Activated B cell treated with CpG ODN at 0.5 μM for 24 hours (primary cell): ENCODE measurements around the gene ADAMTS15. TPM values are rescaled to one million over a fixed set of nuclear protein-coding genes. Genes with fewer than 3 reads are reported as not detected.
"Not testable (repeated sequence)": the region's sequence is repeated elsewhere in the genome, so short reads cannot be mapped to it uniquely, and the experiment has no call there.

Experiments used
- ATAC-seq: fragments of 200-7000 bp; cut with Tn5 transposase; one replicate; pipeline ENCODE4 v1.10.0; 2021; ENCODE audit warnings: low read depth, mild to moderate bottlenecking, moderate library complexity
- CTCF ChIA-PET: fragments of 350-600 bp; sonication (Branson Sonifier 250); formaldehyde crosslinking; loops from one replicate; lab custom pipeline; 2021; ENCODE audit warnings: antibody characterized with exemption; lab: Charles Lee
- POLR2A ChIA-PET: fragments of 350-600 bp; sonication (Branson Sonifier 250); formaldehyde crosslinking; loops from one replicate; lab custom pipeline; 2021; ENCODE audit warnings: antibody characterized with exemption; lab: Charles Lee
- DNase-seq: peaks from one replicate; pipeline ENCODE4 v3.0.0; 2022
- H3K27ac Mint-ChIP-seq: one replicate; pipeline ENCODE4 v1.8.0; 2020; ENCODE audit warnings: mixed read lengths
- H3K27me3 Mint-ChIP-seq: one replicate; pipeline ENCODE4 v1.8.0; 2021; ENCODE audit warnings: mixed read lengths
- H3K36me3 Mint-ChIP-seq: one replicate; pipeline ENCODE4 v1.8.0; 2021; ENCODE audit warnings: low read depth, mixed read lengths
- H3K4me1 Mint-ChIP-seq: one replicate; pipeline ENCODE4 v1.8.0; 2021; ENCODE audit warnings: mixed read lengths
- H3K4me3 Mint-ChIP-seq: one replicate; pipeline ENCODE4 v1.8.0; 2020; ENCODE audit warnings: mild to moderate bottlenecking, mixed read lengths
- H3K9me3 Mint-ChIP-seq: one replicate; pipeline ENCODE4 v1.8.0; 2020; ENCODE audit warnings: mixed read lengths
- CTCF ChIP-seq: fragments of 200-600 bp; IDR thresholded peaks from one replicate; pipeline ENCODE4 v1.8.0; 2022; ENCODE audit warnings: antibody characterized with exemption, mild to moderate bottlenecking
- intact Hi-C: fragments of 100-400 bp; cut with micrococcal nuclease; formaldehyde crosslinking; loops from one replicate; pipeline ENCODE4 v1.15.1; 2024
- total RNA-seq: library from RNA; stranded (reverse); gene quantifications from 2 replicates; pipeline ENCODE4 v1.2.3, GENCODE V29; 2022

Gene ADAMTS15
- total RNA-seq, 1 donor from 2014 or later: not detected

- intact Hi-C loops: no loop called here
- Mint-ChIP-seq H3K36me3 (no peaks in the 10 kb centered on the region), H3K27ac (no peak overlapping the region), H3K27me3 (peaks cover 22% of the 10 kb centered on the region), H3K4me3 (no peak overlapping the region), H3K9me3 (no peaks in the 10 kb centered on the region), H3K4me1 (peaks cover 7% of the 10 kb centered on the region)
- ChIA-PET CTCF (interaction anchor here (1.2 to 5.9 kb wide), 3 partner anchors 112 to 428 kb away, joined by 4 to 118 read pairs (median 31); no protein-coding TSS in a partner anchor), POLR2A (no interaction called here)
- no peak for TF ChIP-seq CTCF
- DNase-seq (no peak), ATAC-seq (no peak)
Observed at GRCh38 chr11:130436171-130436570, 12.3 kb upstream of the ADAMTS15 start.

GRCh38 chr11:130437848-130438247 is 10.6 kb upstream of the ADAMTS15 start:
- DNase-seq: no peak
- H3K4me1 Mint-ChIP-seq: peaks cover 5% of the 10 kb centered on the region
- H3K4me3 Mint-ChIP-seq: no peak overlapping the region
- peaks cover 28% of the 10 kb centered on the region for H3K27me3 Mint-ChIP-seq
- no peak for ATAC-seq
- ChIA-PET CTCF (interaction anchor here (1.2 to 1.6 kb wide), 2 partner anchors 225 to 424 kb away, joined by 4 to 16 read pairs; no protein-coding TSS in a partner anchor), POLR2A (no interaction called here)
- no peaks in the 10 kb centered on the region for H3K36me3 Mint-ChIP-seq
- intact Hi-C loops: no loop called here
- H3K27ac Mint-ChIP-seq: no peak overlapping the region
- no peaks in the 10 kb centered on the region for H3K9me3 Mint-ChIP-seq
- TF ChIP-seq CTCF: no peak

- H3K4me3 Mint-ChIP-seq, POLR2A ChIA-PET, ATAC-seq: not testable (repeated sequence)
Observed at GRCh38 chr11:130438401-130439159, 9.9 kb upstream of the ADAMTS15 start.

GRCh38 chr11:130439160-130439519 is 9.3 kb upstream of the ADAMTS15 start:
- DNase-seq (no peak), ATAC-seq (no peak)
- Mint-ChIP-seq H3K9me3 (no peaks in the 10 kb centered on the region), H3K4me1 (peaks cover 5% of the 10 kb centered on the region), H3K27me3 (peaks cover 30% of the 10 kb centered on the region), H3K4me3 (no peak overlapping the region), H3K27ac (no peak overlapping the region), H3K36me3 (no peaks in the 10 kb centered on the region)
- no peak for TF ChIP-seq CTCF
- intact Hi-C loops: no loop called here
- POLR2A ChIA-PET: no interaction called here
- CTCF ChIA-PET: no interaction called here

More at GRCh38 chr11:130438401-130439159, 9.9 kb upstream of the ADAMTS15 start:
- H3K36me3 Mint-ChIP-seq, H3K4me1 Mint-ChIP-seq, intact Hi-C loops, DNase-seq, H3K27ac Mint-ChIP-seq, H3K9me3 Mint-ChIP-seq: not testable (repeated sequence)
- CTCF ChIA-PET: interaction anchor here (1.2 to 1.6 kb wide), 2 partner anchors 226 to 423 kb away, joined by 4 to 16 read pairs; no protein-coding TSS in a partner anchor
- peaks cover 27% of the 10 kb centered on the region for H3K27me3 Mint-ChIP-seq

- ATAC-seq: no peak
- peaks cover 37% of the 10 kb centered on the region for H3K27me3 Mint-ChIP-seq
- no peak overlapping the region for H3K4me3 Mint-ChIP-seq
- ChIA-PET CTCF (interaction anchor here (0.6 kb wide), 1 partner anchor 90 kb away, joined by 3 read pairs; no protein-coding TSS in a partner anchor), POLR2A (no interaction called here)
- intact Hi-C loops: no loop called here
- peaks cover 5% of the 10 kb centered on the region for H3K4me1 Mint-ChIP-seq
- TF ChIP-seq CTCF: no peak
- no peak for DNase-seq
- H3K9me3 Mint-ChIP-seq: no peaks in the 10 kb centered on the region
- H3K36me3 Mint-ChIP-seq: no peaks in the 10 kb centered on the region
- H3K27ac Mint-ChIP-seq: no peak overlapping the region
Observed at GRCh38 chr11:130439876-130440275, 8.6 kb upstream of the ADAMTS15 start.
